HEK293T (cell line): Measurements from ENCODE around the gene ANKLE1.

Source experiments
- CTCF ChIA-PET: fragments of 350-600 bp; formaldehyde crosslinking; extraction: SDS; loops from one replicate; lab custom pipeline; 2021; ENCODE audit warnings: antibody characterized with exemption, inconsistent platforms; lab: Yijun Ruan, JAX
- POLR2A ChIA-PET: fragments of 350-600 bp; formaldehyde crosslinking; extraction: SDS; loops from one replicate; lab custom pipeline; 2020; ENCODE audit warnings: antibody characterized with exemption, inconsistent platforms; lab: Yijun Ruan, JAX
- DNase-seq: peaks from one replicate; pipeline ENCODE4 v3.0.0; 2012; ENCODE audit warnings: mixed read lengths; ENCODE audit errors: extremely low spot score
- ARNT ChIP-seq: fragments of 450-650 bp; IDR thresholded peaks from 2 replicates; pipeline ENCODE4 v1.6.1; 2017; ENCODE audit warnings: mild to moderate bottlenecking
- BHLHE40 ChIP-seq: fragments of 450-650 bp; IDR thresholded peaks from 2 replicates; pipeline ENCODE4 v1.6.1; 2016; ENCODE audit warnings: mild to moderate bottlenecking, moderate library complexity, borderline replicate concordance
- CTBP1 ChIP-seq: fragments of 450-650 bp; IDR thresholded peaks from 2 replicates; pipeline ENCODE4 v1.6.1; 2016; ENCODE audit warnings: borderline replicate concordance
- ELF4 ChIP-seq: fragments of 450-650 bp; IDR thresholded peaks from 2 replicates; pipeline ENCODE4 v1.6.1; 2017; ENCODE audit warnings: antibody characterized with exemption
- FOXA1 ChIP-seq: fragments of 450-650 bp; IDR thresholded peaks from 2 replicates; pipeline ENCODE4 v1.6.1; 2016; ENCODE audit warnings: mild to moderate bottlenecking
- FOXK2 ChIP-seq: fragments of 450-650 bp; IDR thresholded peaks from 2 replicates; pipeline ENCODE4 v1.6.1; 2016; ENCODE audit warnings: mild to moderate bottlenecking
- FOXM1 ChIP-seq: fragments of 450-650 bp; IDR thresholded peaks from 2 replicates; pipeline ENCODE4 v1.6.1; 2017; ENCODE audit warnings: mild to moderate bottlenecking, borderline replicate concordance
- HDGF ChIP-seq: fragments of 450-650 bp; IDR thresholded peaks from 2 replicates; pipeline ENCODE4 v1.6.1; 2017; ENCODE audit warnings: antibody characterized with exemption, borderline replicate concordance
- L3MBTL2 ChIP-seq: fragments of 450-650 bp; conservative IDR thresholded peaks from 2 replicates; pipeline ENCODE4 v1.6.1; 2016; ENCODE audit warnings: mild to moderate bottlenecking
- LEF1 ChIP-seq: fragments of 450-650 bp; IDR thresholded peaks from 2 replicates; pipeline ENCODE4 v1.6.1; 2017; ENCODE audit warnings: mild to moderate bottlenecking, borderline replicate concordance
- NFRKB ChIP-seq: fragments of 450-650 bp; IDR thresholded peaks from 2 replicates; pipeline ENCODE4 v1.6.1; 2016; ENCODE audit warnings: mild to moderate bottlenecking, moderate library complexity
- PKNOX1 ChIP-seq: fragments of 450-650 bp; IDR thresholded peaks from 2 replicates; pipeline ENCODE4 v1.6.1; 2016
- SP1 ChIP-seq: fragments of 450-650 bp; IDR thresholded peaks from 2 replicates; pipeline ENCODE4 v1.6.1; 2017
- SUZ12 ChIP-seq: fragments of 450-650 bp; IDR thresholded peaks from 2 replicates; pipeline ENCODE4 v1.6.1; 2016; ENCODE audit warnings: mild to moderate bottlenecking
- TARDBP ChIP-seq: fragments of 450-650 bp; IDR thresholded peaks from 2 replicates; pipeline ENCODE4 v1.6.1; 2016
- ZNF384 ChIP-seq: fragments of 450-650 bp; IDR thresholded peaks from 2 replicates; pipeline ENCODE4 v1.6.1; 2016

Gene ANKLE1

GRCh38 chr19:17309965-17310461, 28.3 kb downstream of the ANKLE1 start:
- ChIA-PET POLR2A (interaction anchor here (0.9 to 6.2 kb wide), 6 partner anchors 8 to 43 kb away, joined by 3 to 107 read pairs (median 6); partner anchors contain the start of genes ANO8, BABAM1 and GTPBP3), CTCF (no interaction called here)
- TF ChIP-seq CTBP1 (no peak), SUZ12 (no peak), TARDBP (no peak), PKNOX1 (no peak), ZNF384 (no peak), BHLHE40 (no peak), FOXM1 (no peak), L3MBTL2 (no peak)
- no peak for DNase-seq

- CTCF ChIA-PET = no interaction called here
- no peak for TF ChIP-seq LEF1
- no peak for TF ChIP-seq ARNT
- TF ChIP-seq HDGF = no peak
- no peak for TF ChIP-seq NFRKB
- no peak for TF ChIP-seq TARDBP
- TF ChIP-seq SUZ12 = no peak
- TF ChIP-seq FOXK2 = no peak
- no peak for TF ChIP-seq BHLHE40
- TF ChIP-seq FOXA1 = no peak
- no peak for DNase-seq
- POLR2A ChIA-PET = interaction anchor here (1.5 kb wide), 1 partner anchor 19 kb away, joined by 4 read pairs; no protein-coding TSS in a partner anchor
Measured at GRCh38 chr19:17311455-17312188, 29.9 kb downstream of the ANKLE1 start.

- CTCF ChIA-PET = interaction anchor here (0.6 kb wide), 1 partner anchor 626 kb away, joined by 3 read pairs; no protein-coding TSS in a partner anchor
- POLR2A ChIA-PET = interaction anchor here (0.7 to 1.5 kb wide), 3 partner anchors 9 to 19 kb away, joined by 4 to 5 read pairs (median 4); no protein-coding TSS in a partner anchor
- TF ChIP-seq ZNF384 (no peak), LEF1 (no peak), FOXA1 (no peak), HDGF (no peak)
- DNase-seq = no peak
Measured at GRCh38 chr19:17312189-17313113, 30.8 kb downstream of the ANKLE1 start.

GRCh38 chr19:17314007-17314593, 32.4 kb downstream of the ANKLE1 start:
- TF ChIP-seq ELF4 = no peak
- TF ChIP-seq LEF1 = no peak
- ChIA-PET POLR2A (interaction anchor here (0.6 kb wide), 1 partner anchor 177 kb away, joined by 5 read pairs; no protein-coding TSS in a partner anchor), CTCF (no interaction called here)
- DNase-seq = no peak

- POLR2A ChIA-PET = interaction anchor here (1.2 kb wide), 1 partner anchor 9 kb away, joined by 4 read pairs; no protein-coding TSS in a partner anchor
- no peak for TF ChIP-seq HDGF
- TF ChIP-seq ARNT = no peak
- no peak for TF ChIP-seq NFRKB
- no peak for TF ChIP-seq ZNF384
- TF ChIP-seq BHLHE40 = no peak
- TF ChIP-seq PKNOX1 = no peak
- no peak for TF ChIP-seq SUZ12
- no peak for TF ChIP-seq FOXK2
- TF ChIP-seq LEF1 = no peak
- no peak for TF ChIP-seq FOXA1
- TF ChIP-seq FOXM1 = no peak
- no peak for TF ChIP-seq L3MBTL2
- TF ChIP-seq ELF4 = no peak
- no peak for TF ChIP-seq SP1
- TF ChIP-seq TARDBP = no peak
- no peak for TF ChIP-seq CTBP1
- no peak for DNase-seq
- CTCF ChIA-PET = interaction anchor here (0.6 kb wide), 1 partner anchor 16 kb away, joined by 3 read pairs; no protein-coding TSS in a partner anchor
Measured at GRCh38 chr19:17318966-17319365, 37.3 kb downstream of the ANKLE1 start.

GRCh38 chr19:17319473-17320238, 38.0 kb downstream of the ANKLE1 start:
- POLR2A ChIA-PET = interaction anchor here (1.2 kb wide), 1 partner anchor 10 kb away, joined by 4 read pairs; no protein-coding TSS in a partner anchor
- no peak for DNase-seq
- TF ChIP-seq LEF1 = no peak
- no peak for TF ChIP-seq CTBP1
- no peak for TF ChIP-seq FOXM1
- no peak for TF ChIP-seq TARDBP
- no peak for TF ChIP-seq ELF4
- no peak for TF ChIP-seq SP1
- TF ChIP-seq FOXK2 = no peak
- TF ChIP-seq ZNF384 = no peak
- TF ChIP-seq PKNOX1 = no peak
- no peak for TF ChIP-seq HDGF
- no peak for TF ChIP-seq BHLHE40
- TF ChIP-seq ARNT = no peak
- no peak for TF ChIP-seq L3MBTL2
- TF ChIP-seq FOXA1 = no peak
- TF ChIP-seq SUZ12 = no peak
- no peak for TF ChIP-seq NFRKB
- CTCF ChIA-PET = interaction anchor here (0.6 kb wide), 1 partner anchor 16 kb away, joined by 3 read pairs; no protein-coding TSS in a partner anchor
